H1 (cell line): Measurements from ENCODE around the gene PRMT9. TPM values are rescaled to one million over a fixed set of nuclear protein-coding genes. Genes with fewer than 3 reads are reported as not detected.

ENCODE experiments used
- ATF2 ChIP-seq: IDR thresholded peaks from 2 replicates; pipeline ENCODE4 v1.6.1; 2012; ENCODE audit warnings: low read length, inconsistent platforms
- ATF3 ChIP-seq: IDR thresholded peaks from 2 replicates; pipeline ENCODE4 v1.6.1; 2011; ENCODE audit warnings: low read depth, mild to moderate bottlenecking, low read length; ENCODE audit not compliant: insufficient read depth
- CREB1 ChIP-seq: IDR thresholded peaks from 2 replicates; pipeline ENCODE4 v1.6.1; 2012; ENCODE audit warnings: inconsistent platforms
- RBBP5 ChIP-seq: IDR thresholded peaks from 2 replicates; pipeline ENCODE4 v1.7.1; 2012; ENCODE audit warnings: low read depth, mild to moderate bottlenecking, inconsistent platforms, low read length, moderate library complexity, borderline replicate concordance
- TEAD4 ChIP-seq: IDR thresholded peaks from 2 replicates; pipeline ENCODE4 v1.6.1; 2012; ENCODE audit warnings: low read depth, low read length, inconsistent platforms, mixed read lengths
- USF2 ChIP-seq: IDR thresholded peaks from 2 replicates; pipeline ENCODE4 v1.6.1; 2011; ENCODE audit warnings: low read length, improper control_type of control experiment
- polyA plus RNA-seq, 7 experiments: library from polyadenylated mRNA; depleted of rRNA in 3 of 7; stranded (reverse) in 5 of 7; unstranded in 2 of 7; fragments of >200 nt in 5 of 7; fragments of 200-250 nt in 2 of 7; gene quantifications; 1 replicate in 5 of 7; 2 replicates in 1 of 7; 4 replicates in 1 of 7; pipeline versions ENCODE4 v1.2.1 to v1.2.3, GENCODE V29; 2011 to 2013; ENCODE audit warnings: missing spikeins in 2 of 7, mixed read lengths in 2 of 7
- total RNA-seq: library from RNA; stranded (reverse); fragmentation: NEBNext Ultra II Directional; extraction: Animal tissue kit (Norgen Biotek cat#: 25700); gene quantifications from 2 replicates; pipeline ENCODE4 v1.2.1, GENCODE V29; 2021

PRMT9 gene
- total and polyA plus RNA-seq, 2 of the 8 experiments (the other 6 are each of a cell fraction or from before 2014, with no cell fraction given): 3.8 to 9.6 TPM

- no peak for TF ChIP-seq ATF2
- no peak for TF ChIP-seq RBBP5
- TF ChIP-seq USF2: no peak
- TF ChIP-seq ATF3: no peak
- no peak for TF ChIP-seq CREB1
- no peak for TF ChIP-seq TEAD4
These were observed 87.0 kb downstream of the PRMT9 start (continued) for GRCh38 chr4:147596981-147597380.
